Measurements from ENCODE around the gene NUSAP1. TPM values are rescaled to one million over a fixed set of nuclear protein-coding genes. Genes with fewer than 3 reads are reported as not detected.

NUSAP1 gene, protein sequence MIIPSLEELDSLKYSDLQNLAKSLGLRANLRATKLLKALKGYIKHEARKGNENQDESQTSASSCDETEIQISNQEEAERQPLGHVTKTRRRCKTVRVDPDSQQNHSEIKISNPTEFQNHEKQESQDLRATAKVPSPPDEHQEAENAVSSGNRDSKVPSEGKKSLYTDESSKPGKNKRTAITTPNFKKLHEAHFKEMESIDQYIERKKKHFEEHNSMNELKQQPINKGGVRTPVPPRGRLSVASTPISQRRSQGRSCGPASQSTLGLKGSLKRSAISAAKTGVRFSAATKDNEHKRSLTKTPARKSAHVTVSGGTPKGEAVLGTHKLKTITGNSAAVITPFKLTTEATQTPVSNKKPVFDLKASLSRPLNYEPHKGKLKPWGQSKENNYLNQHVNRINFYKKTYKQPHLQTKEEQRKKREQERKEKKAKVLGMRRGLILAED
- 157 and 158 TPM in 2 replicates for total RNA-seq (2021)
- long read RNA-seq, transcript NUSAP1-202 (11 exons, 2,274 nt) = major isoform, 97 of 383 reads
- long read RNA-seq, transcript NUSAP1-201 (11 exons, 2,409 nt) = minor isoform, 38 of 383 reads
- long read RNA-seq, transcript NUSAP1-208 (11 exons, 1,629 nt) = minor isoform, 66 of 383 reads
- long read RNA-seq, partial matches to known transcripts = 36 of 383 reads
- long read RNA-seq, other reads (novel, unspliced or antisense) = 138 of 383 reads

DNA sequence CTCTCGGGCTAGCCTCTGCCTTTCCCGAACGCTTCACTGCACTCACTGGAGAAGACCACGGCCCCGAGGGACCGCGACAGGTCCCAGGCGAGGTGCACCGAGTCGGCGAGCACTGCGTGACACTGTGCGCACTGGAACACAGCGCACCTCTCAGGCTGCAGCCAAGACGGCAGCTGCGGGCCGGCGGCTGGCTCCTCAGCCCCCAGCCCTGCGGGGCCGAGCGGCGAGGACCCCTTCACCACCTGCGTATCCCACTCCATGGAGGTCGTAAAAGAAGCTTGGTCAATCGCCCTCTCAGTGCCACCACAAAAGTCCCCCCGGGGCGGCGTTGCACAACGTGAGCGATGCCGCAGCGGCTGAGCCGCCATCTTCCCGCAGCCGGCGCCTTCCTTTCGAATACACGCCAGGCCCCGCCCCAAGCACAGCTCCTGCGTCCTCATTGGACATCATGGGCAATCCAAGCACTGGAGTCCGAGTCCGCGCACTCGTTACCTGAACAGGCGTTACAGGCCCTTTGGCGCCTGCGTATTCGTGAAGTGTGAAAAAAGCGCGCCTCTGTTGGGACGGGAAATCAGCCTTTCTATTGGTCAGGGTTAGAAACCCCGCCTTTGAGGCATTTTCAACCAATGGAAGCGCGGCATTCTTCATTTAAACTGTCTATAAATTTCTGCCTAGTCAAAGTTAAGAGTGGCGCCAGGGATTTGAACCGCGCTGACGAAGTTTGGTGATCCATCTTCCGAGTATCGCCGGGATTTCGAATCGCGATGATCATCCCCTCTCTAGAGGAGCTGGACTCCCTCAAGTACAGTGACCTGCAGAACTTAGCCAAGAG is at the start of gene NUSAP1, which contains the start of gene OIP5:
NUSAP1 (plus strand) TSS at position 688 of the 832 bp plus-strand sequence; CDS start at position 765, 77 bp downstream.
OIP5 (minus strand) TSS at position 398 of the 832 bp plus-strand sequence; CDS start at position 368, 30 bp downstream.
- Histone ChIP-seq H3K27me3 (ENCODE audit: insufficient read depth, low read length) (no peaks in the 10 kb centered on the region), H2AFZ (ENCODE audit: low read length) (no peak within 1 kb of the TSS), H2BK20ac (ENCODE audit: low read depth, low read length, poor library complexity, severe bottlenecking) (no peak within 1 kb of the TSS), H3K27ac (ENCODE audit: insufficient read length, low read depth, low read length) (peak within 1 kb of the TSS; percentile 48), H3K23me2 (ENCODE audit: insufficient read length, low read depth, low read length, poor library complexity, severe bottlenecking) (peaks cover 10% of the 10 kb centered on the region), H3K18ac (ENCODE audit: insufficient read length, low read depth, low read length) (peak within 1 kb of the TSS; percentile 92), H4K20me1 (ENCODE audit: control insufficient read depth, insufficient read depth, insufficient read length) (no peaks in the 10 kb centered on the region), H3K9me3 (ENCODE audit: control insufficient read depth, low read depth, low read length) (no peaks in the 10 kb centered on the region), H3K79me2 (ENCODE audit: insufficient read depth, low read length) (peaks cover 12% of the 10 kb centered on the region; the same call in 1 of the 2 replicates), H3K79me1 (ENCODE audit: insufficient read depth, low read depth, low read length, poor library complexity, severe bottlenecking) (no peaks in the 10 kb centered on the region), H2BK12ac (ENCODE audit: insufficient read length, low read depth, low read length) (peak within 1 kb of the TSS; percentile 18), H4K8ac (replicated peaks; ENCODE audit: insufficient read length, low read depth, low read length) (no peak within 1 kb of the TSS), H2BK15ac (ENCODE audit: low read depth, low read length) (no peak within 1 kb of the TSS), H3K9ac (ENCODE audit: extremely low read depth, insufficient read length, low read length) (peak within 1 kb of the TSS; percentile 89), H2BK120ac (ENCODE audit: low read depth, low read length, poor library complexity, severe bottlenecking) (no peak within 1 kb of the TSS), H4K91ac (ENCODE audit: insufficient read length, low read depth, low read length) (no peak within 1 kb of the TSS), H3K56ac (ENCODE audit: insufficient read length, low read depth, low read length) (no peak within 1 kb of the TSS), H3K4me2 (ENCODE audit: insufficient read depth, insufficient read length, low read length) (peak within 1 kb of the TSS; percentile 88), H2BK5ac (ENCODE audit: insufficient read length, low read length) (peak within 1 kb of the TSS; percentile 37), H3T11ph (ENCODE audit: low read length) (no peak within 1 kb of the TSS), H4K5ac (ENCODE audit: insufficient read length, low read depth, low read length) (no peak within 1 kb of the TSS), H3K14ac (ENCODE audit: insufficient read depth, low read length) (peak within 1 kb of the TSS; percentile 95), H3K4ac (ENCODE audit: low read depth, low read length) (no peak within 1 kb of the TSS; the same call in 1 of the 2 replicates), H3K4me1 (ENCODE audit: insufficient read depth, low read length) (no peaks in the 10 kb centered on the region), H3K23ac (ENCODE audit: insufficient read length, low read depth, low read length) (no peak within 1 kb of the TSS), H2AK5ac (ENCODE audit: insufficient read length, low read length) (no peak within 1 kb of the TSS)
- WGBS (ENCODE audit: extremely low coverage, insufficient read length, low lambda C conversion rate) = no CpG with 5 or more reads among the region's 64 CpGs
- Mint-ChIP-seq H3K36me3 (ENCODE audit: insufficient read depth in 1 of 3, low read depth in 3 of 3) (peaks cover 10 to 30% (median 15%) of the 10 kb centered on the region in 3 experiments), H3K27me3 (ENCODE audit: low read depth) (no peaks in the 10 kb centered on the region), H3K27ac (peak within 1 kb of the TSS; percentile 99 to 100 (median 100)), H3K4me3 (peak within 1 kb of the TSS; percentile 99 to 100), H3K4me1 (peaks cover 15 to 23% of the 10 kb centered on the region in 2 experiments), H3K9me3 (no peaks in the 10 kb centered on the region)
- peak; percentile 99 for DNase-seq
- TF ChIP-seq, protein P1, sequence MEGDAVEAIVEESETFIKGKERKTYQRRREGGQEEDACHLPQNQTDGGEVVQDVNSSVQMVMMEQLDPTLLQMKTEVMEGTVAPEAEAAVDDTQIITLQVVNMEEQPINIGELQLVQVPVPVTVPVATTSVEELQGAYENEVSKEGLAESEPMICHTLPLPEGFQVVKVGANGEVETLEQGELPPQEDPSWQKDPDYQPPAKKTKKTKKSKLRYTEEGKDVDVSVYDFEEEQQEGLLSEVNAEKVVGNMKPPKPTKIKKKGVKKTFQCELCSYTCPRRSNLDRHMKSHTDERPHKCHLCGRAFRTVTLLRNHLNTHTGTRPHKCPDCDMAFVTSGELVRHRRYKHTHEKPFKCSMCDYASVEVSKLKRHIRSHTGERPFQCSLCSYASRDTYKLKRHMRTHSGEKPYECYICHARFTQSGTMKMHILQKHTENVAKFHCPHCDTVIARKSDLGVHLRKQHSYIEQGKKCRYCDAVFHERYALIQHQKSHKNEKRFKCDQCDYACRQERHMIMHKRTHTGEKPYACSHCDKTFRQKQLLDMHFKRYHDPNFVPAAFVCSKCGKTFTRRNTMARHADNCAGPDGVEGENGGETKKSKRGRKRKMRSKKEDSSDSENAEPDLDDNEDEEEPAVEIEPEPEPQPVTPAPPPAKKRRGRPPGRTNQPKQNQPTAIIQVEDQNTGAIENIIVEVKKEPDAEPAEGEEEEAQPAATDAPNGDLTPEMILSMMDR (conservative IDR thresholded peaks at IDR 0.05) = peak; percentile 77
